Measurements from ENCODE around the gene ST7.
A peak's percentile ranks its signal among the peaks of the same experiment; 100 is the strongest.
"Not testable (repeated sequence)": the region's sequence is repeated elsewhere in the genome, so short reads cannot be mapped to it uniquely, and the experiment has no call there.

The ST7 gene, protein sequence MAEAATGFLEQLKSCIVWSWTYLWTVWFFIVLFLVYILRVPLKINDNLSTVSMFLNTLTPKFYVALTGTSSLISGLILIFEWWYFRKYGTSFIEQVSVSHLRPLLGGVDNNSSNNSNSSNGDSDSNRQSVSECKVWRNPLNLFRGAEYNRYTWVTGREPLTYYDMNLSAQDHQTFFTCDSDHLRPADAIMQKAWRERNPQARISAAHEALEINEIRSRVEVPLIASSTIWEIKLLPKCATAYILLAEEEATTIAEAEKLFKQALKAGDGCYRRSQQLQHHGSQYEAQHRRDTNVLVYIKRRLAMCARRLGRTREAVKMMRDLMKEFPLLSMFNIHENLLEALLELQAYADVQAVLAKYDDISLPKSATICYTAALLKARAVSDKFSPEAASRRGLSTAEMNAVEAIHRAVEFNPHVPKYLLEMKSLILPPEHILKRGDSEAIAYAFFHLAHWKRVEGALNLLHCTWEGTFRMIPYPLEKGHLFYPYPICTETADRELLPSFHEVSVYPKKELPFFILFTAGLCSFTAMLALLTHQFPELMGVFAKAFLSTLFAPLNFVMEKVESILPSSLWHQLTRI

DNA sequence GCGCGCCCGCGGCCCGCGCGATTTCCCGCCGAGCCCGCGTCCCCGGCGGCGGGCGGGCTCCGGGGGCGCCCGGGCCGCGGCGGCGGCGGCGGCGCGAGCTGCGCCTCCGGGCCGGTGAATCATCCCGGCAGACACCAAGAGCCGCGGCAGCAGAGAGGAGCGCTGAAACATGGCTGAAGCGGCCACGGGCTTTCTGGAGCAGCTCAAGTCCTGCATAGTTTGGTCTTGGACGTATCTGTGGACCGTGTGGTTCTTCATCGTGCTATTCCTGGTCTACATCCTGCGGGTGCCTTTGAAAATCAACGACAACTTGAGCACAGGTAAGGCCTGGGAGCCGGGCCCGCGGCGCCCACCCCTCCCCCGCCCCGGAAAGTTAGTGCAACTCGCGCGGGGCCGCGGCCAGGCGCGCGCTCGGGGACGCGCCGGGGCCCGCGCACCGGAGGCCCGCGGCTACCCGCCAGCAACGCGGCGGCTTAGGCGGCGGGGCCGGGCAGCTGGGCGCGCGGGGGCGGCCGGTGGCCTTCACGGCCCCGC, at the start of gene ST7:
Gene ST7 (plus strand): TSS at position 130 of the 534 bp plus-strand sequence. CDS start 40 bp downstream, at position 170.
- no peak for DNase-seq (ENCODE audit: low read depth, low spot score)

DNA sequence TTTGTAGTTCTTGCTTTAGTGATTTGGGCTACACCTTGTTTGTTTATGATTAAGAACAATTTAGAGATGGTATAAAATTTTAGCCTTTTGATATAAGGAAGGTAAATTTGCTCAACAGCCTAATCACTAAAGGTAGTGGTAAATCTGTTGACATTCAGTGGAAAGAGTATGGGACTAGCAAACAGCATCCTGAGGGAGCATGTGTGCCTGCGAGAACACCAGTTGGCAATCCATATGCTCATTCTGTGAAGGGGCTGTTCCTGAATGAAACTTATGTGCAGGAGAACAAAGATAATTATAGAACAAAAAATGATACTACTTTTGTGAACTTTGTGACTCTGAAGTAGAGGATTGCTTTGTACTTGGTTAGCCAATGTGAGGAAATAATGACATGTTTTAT, 46.9 kb upstream of the ST7 start:
- no peak for DNase-seq (ENCODE audit: low read depth, low spot score)

DNA sequence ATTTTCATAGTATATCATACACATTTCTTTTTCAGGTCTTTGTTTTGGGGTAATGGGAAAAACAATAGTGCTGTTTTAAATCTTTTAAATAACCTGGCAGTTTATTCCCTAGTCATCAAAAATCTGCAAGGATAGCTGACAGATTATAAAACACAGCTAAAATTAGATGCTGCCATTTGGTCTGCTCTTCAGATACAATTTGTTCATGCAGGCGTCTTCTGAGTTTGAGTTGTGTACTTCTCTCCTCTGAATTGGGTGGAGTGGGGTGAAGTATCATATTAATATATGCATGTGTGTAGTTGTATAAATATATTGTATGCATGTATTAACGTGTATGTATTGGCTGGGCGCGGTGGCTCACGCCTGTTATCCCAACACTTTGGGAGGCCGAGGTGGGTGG, 42.9 kb upstream of the ST7 start:
- no peak for DNase-seq (ENCODE audit: low read depth, low spot score)

DNA sequence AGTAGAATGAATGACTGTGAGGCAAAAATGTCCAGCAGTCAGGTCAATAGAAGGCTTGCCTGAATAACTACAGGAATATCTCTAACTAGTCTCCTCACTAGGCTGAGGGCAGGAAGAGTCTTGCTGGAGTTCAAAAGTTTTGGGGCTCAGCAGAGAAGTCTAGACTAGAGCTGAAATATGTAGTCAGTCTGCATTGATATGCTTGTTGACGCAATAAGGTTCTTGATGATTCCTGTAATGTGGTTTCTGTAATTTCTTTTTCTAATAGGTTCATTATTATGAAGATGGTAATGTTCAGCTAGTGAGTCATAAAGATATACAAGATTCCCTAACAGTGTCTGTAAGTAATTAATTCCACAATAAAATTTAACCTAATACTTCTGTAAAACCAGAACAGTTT, 41.5 kb upstream of the ST7 start:
- no peak for DNase-seq (ENCODE audit: low read depth, low spot score)

DNA sequence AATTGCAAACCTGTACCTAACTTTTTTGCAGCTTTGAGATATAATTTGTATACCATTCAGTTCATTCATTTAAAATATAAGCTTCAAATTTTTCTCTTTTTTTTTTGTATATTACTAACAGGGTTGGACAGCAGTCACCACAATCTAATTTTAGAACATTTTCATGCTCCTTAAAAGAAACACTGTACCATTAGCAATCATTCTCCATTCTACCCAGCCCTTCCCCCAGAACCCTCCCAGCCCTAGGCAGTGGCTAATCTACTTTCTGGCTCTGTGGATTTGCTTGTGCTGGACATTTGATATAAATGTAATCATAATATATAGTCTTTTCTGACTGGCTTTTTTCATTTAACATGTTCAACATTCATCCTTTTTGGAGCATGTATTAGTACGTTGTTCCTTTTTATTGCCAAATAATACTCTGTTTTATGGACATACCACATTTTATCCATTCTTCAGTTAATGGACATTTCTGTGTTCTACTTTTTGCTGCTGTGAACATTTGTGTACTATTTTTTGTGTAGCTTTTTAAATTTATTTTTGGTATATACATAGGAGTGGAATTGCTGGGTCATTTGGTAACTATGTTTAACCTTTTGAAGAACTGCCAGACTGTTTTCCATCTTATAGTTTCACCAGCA, 40.9 kb upstream of the ST7 start:
- no peak for DNase-seq (ENCODE audit: low read depth, low spot score)

DNA sequence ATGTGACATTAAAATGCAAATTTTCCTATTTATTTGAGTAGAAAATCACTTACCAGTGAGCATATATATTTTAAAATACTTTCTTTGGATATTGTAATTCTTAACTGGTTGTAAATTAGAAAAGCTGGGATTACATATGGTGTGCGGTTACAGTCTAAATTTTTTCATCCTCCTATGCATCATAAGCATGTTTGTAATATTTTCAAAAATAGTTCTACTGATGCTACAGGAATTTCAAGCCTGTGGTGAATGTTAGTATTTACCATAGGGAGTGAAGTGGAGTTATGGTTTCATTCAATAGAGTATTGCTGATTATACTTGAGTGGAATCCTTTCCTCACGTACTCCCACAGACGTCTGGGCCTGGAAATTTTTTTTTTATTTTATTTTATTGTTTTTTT, 34.6 kb upstream of the ST7 start:
- no peak for DNase-seq (ENCODE audit: low read depth, low spot score)

DNA sequence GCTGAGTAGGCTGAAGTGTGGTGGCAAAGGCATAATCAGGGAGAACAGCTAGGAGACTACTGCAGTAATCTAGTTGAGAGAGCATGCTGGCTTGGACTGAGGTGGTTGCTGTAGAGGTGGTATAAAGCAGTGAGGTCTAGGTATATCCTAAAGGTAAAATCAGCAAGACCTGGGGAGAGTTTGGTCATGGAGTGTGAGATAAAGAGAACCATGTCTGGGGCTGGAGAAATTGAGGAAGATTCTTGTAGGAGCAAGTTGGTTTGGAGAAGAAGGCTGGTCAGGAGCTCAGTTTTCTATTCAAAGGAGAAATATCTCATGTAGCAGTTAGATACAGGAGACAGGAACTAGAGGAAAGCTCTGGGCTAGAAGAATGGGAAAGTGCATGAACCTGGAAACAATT, 32.9 kb upstream of the ST7 start:
- DNase-seq (ENCODE audit: low read depth, low spot score) = no peak

DNA sequence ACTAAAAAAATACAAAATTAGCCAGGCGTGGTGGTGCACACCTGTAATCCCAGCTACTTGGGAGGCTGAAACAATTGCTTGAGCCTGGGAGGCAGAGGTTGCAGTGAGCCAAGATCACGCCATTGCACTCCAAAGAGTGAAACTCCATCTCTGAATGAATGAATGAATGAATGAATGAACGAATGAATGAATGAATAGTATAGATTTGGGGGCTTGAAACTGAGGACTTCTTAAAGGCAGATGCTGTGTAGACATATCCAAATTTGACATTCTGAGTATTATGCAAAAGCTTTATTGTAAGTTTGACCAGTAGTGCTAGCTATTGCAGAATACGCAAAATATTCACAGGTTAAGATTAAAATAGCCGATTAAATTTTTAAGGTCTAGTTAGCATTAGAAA, 30.8 kb upstream of the ST7 start:
- no peak for DNase-seq (ENCODE audit: low read depth, low spot score)

DNA sequence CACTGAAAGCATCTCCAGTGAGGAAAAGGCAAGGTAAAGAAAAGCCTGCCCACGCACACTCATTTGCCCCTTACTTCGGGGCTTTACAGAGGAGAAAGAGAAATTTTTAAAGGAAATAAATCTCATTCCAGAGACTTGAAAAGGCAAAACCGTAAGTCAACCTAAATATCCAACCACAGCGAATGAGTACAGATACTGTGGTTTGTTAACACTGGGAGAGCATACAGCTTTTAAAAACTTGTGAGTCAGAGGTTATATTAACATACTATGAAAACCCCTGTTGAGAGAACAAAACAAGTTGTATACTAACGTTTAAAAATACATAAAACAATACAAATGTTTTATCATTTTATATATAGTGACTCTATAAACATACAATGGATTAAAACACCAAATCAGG, 28.6 kb upstream of the ST7 start:
- DNase-seq (ENCODE audit: low read depth, low spot score) = peak; percentile 17

DNA sequence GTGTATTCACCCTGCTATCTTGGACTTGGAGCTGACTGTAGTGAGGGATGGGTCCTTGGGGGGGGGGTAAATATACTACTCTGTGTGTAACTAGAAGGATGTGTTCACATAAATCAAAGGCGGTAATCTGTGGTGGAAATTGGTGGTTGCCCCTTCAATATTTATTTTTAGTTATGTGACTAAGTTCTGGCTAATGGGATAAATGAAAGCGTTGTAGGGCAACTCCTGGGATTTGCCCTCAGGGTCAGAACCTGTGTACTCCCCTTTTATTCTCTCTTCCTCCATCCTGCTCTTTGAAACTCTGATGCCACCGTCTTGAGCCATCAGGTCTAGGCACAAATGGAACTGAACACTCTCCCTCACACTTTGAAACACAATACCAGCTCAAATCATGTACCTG, 24.3 kb upstream of the ST7 start:
- no peak for DNase-seq (ENCODE audit: low read depth, low spot score)

DNA sequence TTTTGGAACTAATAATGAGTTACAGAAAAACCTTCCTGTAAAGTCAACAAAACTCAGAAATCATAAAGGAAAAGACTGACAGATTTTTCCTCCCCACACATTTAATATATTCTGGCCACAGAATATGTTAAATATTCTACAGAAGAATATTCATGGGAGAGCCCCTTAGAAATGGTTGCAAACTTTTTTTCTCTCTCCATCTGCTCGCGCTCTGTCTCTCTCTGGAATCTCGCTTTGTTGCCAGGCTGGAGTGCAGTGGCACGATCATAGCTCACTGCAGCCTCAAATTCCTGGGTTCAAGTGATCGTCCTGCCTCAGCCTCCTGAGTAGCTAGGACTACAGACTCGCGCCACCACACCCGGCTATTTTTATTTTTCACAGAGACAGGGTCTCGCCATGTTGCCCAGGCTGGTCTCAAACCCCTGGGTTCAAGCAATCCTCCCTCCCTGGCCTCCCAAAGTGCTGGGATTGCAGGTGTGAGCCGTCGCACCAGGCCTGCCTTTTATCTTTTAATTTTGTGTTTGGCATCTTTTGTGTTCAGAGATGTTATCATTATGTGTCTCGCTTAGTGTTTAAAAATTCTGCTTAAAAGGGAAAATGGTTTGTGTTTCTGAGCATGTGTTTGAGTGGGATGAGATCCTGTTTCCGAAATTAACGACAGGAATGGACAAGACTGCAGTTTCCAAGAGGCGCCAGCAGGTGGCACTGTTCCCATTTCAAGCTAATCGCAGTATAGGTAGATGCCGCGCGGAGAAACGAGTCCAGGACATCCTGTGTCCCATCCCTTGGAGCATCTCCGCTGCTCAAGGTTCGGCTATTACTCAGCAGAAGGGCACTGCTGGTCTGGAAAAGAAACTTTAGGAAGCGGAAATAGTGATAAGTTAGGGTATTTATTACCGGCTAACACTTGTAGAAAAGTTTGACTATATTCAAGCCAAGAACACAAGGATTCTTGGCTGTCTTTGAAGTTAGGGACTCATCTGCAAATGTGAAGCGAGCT, 23.1 kb upstream of the ST7 start:
- DNase-seq (ENCODE audit: low read depth, low spot score) = no peak

DNA sequence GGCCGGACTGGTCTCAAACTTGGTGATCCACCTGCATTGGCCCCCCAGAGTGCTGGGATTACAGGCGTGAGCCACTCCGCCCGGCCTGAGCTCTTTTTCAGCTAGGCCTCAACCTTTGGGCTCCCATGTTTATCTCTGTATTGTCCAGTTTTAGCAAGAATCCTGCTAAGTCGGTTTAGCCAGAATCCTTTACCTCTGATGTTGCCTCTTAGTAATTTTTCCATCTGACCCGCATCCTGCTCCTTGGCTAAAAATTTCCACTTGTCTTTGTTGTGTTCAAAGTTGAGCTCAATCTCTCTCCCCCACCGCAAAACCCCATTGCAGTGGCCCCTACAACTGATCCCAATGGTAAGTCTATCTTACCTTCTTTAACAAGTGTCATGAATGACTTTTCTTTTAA, 20.7 kb upstream of the ST7 start:
- no peak for DNase-seq (ENCODE audit: low read depth, low spot score)

DNA sequence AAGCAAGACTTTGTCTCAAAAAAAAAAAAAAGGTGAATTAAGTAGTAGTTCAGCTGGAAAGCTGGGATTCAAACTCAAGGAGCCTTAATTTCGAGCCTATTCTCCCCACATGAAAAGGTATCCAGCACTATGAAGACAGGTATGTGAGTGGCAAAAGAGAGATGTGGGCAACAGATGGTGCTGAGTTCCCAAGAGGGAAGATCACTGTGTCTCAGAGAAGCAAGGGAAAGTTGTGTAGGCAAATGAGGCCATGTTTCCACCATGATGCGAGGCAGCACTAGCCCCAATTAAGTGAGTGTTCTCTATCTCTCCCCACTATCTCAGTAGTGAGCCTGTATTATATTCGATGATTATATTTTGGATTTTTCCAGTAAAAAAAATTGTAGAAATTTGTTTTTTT, 19.8 kb upstream of the ST7 start:
- DNase-seq (ENCODE audit: low read depth, low spot score) = no peak

DNA sequence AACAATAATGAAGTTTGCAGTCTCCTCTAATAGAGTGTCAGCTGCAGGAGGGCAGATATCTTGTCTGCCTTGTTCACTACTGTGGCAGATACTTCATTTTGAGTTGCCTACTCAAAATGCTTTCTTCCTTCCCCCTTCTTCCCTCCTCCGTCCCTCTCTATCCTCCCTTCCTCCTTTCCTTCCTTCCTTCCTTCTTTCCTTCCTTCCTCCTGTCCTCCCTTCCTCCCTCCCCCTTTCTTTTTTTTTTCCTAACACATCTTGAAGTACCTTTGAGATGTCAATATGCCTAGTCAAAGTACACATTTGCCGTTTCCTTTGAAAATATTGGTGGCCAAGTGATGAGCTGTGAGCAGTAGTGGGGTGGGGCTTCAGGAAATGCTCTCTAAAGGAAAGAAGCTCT, 18.7 kb upstream of the ST7 start:
- DNase-seq (ENCODE audit: low read depth, low spot score) = no peak

DNA sequence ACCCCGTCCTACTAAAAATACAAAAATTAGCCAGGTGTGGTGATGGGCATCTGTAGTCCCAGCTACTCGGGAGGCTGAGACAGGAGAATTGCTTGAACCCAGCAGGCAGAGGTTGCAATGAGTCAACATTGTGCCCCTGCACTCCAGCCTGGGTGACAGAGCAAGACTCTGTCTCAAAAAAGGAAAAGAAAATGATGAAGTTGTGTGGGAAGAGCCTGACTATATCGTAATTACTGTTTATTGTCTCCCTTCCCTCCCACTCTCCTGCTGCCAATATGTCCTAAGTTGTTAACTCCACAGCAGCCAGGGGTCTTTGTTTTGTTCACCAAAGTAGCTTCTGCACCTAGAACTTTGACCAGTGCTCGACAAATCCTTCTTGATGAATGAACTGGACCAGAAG, 16.5 kb upstream of the ST7 start:
- DNase-seq (ENCODE audit: low read depth, low spot score) = not testable (repeated sequence)

DNA sequence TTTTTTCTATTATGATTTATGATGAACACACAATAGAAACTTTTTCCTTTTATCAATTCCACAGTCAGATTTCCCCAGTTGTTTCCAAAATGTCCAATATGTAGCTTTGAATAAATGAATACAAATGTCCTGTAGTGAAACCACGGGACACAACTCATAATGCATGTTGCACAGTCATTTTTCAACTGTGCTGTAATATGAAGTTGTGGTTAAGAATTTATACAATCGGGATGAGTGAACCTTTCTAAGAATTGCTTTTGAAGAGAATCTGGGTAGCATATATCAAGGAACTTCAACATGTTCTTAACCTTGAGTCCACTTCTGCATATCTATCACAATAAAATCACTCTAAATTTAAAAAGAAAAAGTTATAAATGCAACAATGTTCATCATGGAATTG, 14.6 kb upstream of the ST7 start:
- DNase-seq (ENCODE audit: low read depth, low spot score) = no peak

DNA sequence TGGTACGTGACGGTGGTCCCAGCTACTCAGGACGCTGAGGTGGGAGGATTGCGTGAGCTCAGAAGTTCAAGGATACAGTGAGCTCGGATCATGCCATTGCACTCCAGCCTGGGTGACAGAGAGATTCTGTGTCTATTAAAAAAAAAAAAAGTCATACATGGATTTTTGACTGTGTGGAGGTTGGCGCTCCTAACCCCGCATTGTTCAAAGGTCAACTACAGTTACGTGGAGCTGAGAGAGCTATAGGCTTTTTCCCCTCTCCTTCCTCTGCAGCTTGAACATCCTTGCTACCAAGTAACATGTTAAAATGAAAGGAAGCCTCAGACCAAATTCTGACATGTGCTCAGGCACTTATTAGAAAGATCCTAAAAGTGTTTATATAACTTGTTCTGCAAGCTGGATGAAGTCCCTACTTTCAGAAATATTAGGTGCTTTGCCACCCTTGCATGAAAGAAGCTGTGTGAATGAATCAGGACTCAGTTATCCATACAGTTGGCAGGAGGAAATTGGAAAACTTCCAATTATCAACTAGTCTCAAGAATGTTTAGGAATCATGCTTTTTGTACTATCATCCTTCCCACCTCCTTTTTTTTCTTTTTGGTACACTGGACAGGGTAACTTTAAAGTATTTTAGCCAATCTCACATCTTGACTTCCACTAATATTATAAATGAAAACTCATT, 12.5 kb upstream of the ST7 start:
- no peak for DNase-seq (ENCODE audit: low read depth, low spot score)

DNA sequence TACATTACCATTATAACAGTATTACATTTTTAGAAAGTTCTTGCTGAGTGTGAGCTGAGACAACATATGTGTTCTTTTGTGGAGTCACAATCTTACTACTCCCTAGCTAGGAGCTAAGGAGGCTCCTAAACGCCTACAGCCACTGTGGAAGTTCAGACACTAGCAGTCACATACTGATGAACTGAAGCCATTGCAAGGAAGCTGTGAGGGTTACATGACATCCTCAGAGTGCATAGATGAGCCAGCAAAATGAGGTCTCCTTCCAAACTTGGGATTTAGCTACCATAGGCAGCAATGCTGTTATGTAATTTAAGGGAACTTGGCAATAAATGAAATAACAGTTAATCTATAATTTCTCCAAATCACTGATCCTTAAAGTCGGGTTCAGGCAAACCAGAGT, 10.8 kb upstream of the ST7 start:
- DNase-seq (ENCODE audit: low read depth, low spot score) = no peak

DNA sequence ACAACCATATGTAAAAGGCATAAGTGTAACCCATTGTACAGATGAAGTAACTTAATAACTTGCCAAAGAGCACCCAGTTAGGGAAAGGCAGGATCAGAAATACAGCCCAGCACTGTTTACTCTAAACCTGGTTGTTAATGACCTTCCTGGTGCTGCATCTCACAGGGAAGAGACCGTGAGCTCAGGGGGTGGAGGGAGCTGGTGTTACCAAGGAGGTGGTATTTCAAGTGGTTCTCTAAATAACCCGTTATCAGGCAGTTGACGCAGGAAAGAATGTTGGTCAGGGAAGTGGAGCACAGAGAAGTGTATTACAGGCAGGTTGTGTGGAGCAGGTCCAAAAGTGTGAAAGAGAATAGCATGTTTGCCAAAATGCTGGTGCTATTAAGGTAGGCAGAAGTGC, 4.4 kb upstream of the ST7 start:
- DNase-seq (ENCODE audit: low read depth, low spot score) = no peak

DNA sequence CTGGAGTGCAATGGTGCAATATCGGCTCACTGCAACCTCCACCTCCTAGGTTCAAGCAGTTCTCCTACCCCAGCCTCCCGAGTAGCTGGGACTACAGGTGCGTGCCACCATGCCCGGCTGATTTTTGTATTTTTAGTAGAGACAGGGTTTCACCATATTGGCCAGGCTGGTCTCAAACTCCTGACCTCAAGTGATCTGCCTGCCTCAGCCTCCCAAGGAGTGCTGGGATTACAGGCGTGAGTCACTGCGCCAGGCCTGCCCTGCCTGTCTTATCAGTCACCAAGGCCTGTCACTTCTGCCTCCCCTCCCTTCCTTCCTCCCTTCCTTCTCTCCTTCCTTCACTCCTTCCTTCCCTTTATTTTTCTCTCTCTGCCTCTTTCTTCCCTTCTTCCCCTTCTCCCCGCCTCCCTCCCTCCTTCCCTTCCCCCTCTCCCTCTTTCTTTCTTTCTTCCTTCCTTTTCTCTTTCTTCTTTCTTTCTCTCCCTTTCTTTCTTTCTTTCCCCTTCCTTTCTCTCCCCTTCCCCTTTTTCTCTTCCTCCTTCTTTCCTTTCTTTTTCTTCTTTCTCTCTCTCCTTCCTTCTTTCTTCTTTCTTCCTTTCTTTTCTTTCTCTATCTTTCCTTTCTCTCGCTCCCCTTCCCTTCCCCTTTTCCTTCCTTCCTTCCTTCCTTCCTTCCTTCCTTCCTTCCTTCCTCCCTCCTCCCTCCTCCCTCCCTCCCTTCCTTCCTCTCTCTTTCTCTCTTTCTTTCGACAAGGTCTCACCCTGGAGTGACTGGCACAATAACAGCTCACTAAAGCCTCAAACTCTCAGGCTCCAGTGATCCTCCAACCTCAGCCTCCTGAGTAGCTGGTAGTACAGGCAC, 3.1 kb upstream of the ST7 start:
- DNase-seq (ENCODE audit: low read depth, low spot score) = no peak
